Measurements from ENCODE around the gene CRIP2. TPM values are rescaled to one million over a fixed set of nuclear protein-coding genes. Genes with fewer than 3 reads are reported as not detected.

CRIP2 gene
- polyA plus RNA-seq, 1 donor from 2014 or later: 214 TPM

GRCh38 chr14:105455766-105456660 lies 18.6 kb upstream of the CRIP2 start:
- TF ChIP-seq TAF1 (IDR thresholded peaks at IDR 0.05; ENCODE audit: low read depth): no peak
- TF ChIP-seq POLR2AphosphoS5 (IDR thresholded peaks at IDR 0.05): no peak
- no peak for TF ChIP-seq CTCF (IDR thresholded peaks at IDR 0.05; ENCODE audit: poor library complexity, severe bottlenecking)
- TF ChIP-seq EP300 (conservative IDR thresholded peaks at IDR 0.05; ENCODE audit: poor library complexity, severe bottlenecking): no peak
- TF ChIP-seq REST (IDR thresholded peaks at IDR 0.05; ENCODE audit: borderline replicate concordance): no peak
- TF ChIP-seq SMC3 (conservative IDR thresholded peaks at IDR 0.05; ENCODE audit: poor library complexity): no peak
- no peak for TF ChIP-seq EZH2 (IDR thresholded peaks at IDR 0.05; ENCODE audit: borderline replicate concordance, insufficient read depth, low read length, poor library complexity, severe bottlenecking)
- TF ChIP-seq RAD21 (conservative IDR thresholded peaks at IDR 0.05): no peak
- TF ChIP-seq MXI1 (conservative IDR thresholded peaks at IDR 0.05; ENCODE audit: poor library complexity, severe bottlenecking): no peak
- H3K36me3 ChIP-seq (ENCODE audit: insufficient read depth, low read length): no peaks in the 10 kb centered on the region

GRCh38 chr14:105456736-105457617 lies 17.6 kb upstream of the CRIP2 start:
- no peaks in the 10 kb centered on the region for H3K27me3 ChIP-seq (ENCODE audit: insufficient read depth, low read depth, low read length)
- H3K9ac ChIP-seq (ENCODE audit: low read length): no peak overlapping the region
- H3K4me3 ChIP-seq (ENCODE audit: low read length): no peak overlapping the region
- no peak overlapping the region for H3K4me2 ChIP-seq (ENCODE audit: low read length)
- H3K9me2 ChIP-seq (ENCODE audit: insufficient read depth, low read length): no peaks in the 10 kb centered on the region
- H3K79me2 ChIP-seq (replicated peaks; ENCODE audit: insufficient read depth, low read length): no peaks in the 10 kb centered on the region
- no peak overlapping the region for H3K27ac ChIP-seq (ENCODE audit: low read length)
- no peaks in the 10 kb centered on the region for H3K9me3 ChIP-seq (ENCODE audit: low read length)
- TF ChIP-seq POLR2AphosphoS5 (IDR thresholded peaks at IDR 0.05) (no peak), TAF1 (IDR thresholded peaks at IDR 0.05; ENCODE audit: low read depth) (no peak), RAD21 (conservative IDR thresholded peaks at IDR 0.05) (no peak), MXI1 (conservative IDR thresholded peaks at IDR 0.05; ENCODE audit: poor library complexity, severe bottlenecking) (no peak), REST (IDR thresholded peaks at IDR 0.05; ENCODE audit: borderline replicate concordance) (no peak), EP300 (conservative IDR thresholded peaks at IDR 0.05; ENCODE audit: poor library complexity, severe bottlenecking) (no peak), EZH2 (IDR thresholded peaks at IDR 0.05; ENCODE audit: borderline replicate concordance, insufficient read depth, low read length, poor library complexity, severe bottlenecking) (no peak), CTCF (IDR thresholded peaks at IDR 0.05; ENCODE audit: poor library complexity, severe bottlenecking) (no peak), SMC3 (conservative IDR thresholded peaks at IDR 0.05; ENCODE audit: poor library complexity) (no peak)
- no peaks in the 10 kb centered on the region for H3K36me3 ChIP-seq (ENCODE audit: insufficient read depth, low read length)
- no peaks in the 10 kb centered on the region for H3F3A ChIP-seq (ENCODE audit: insufficient read depth, low read length, poor library complexity, severe bottlenecking)
- no peak overlapping the region for H2AFZ ChIP-seq (ENCODE audit: low read depth, low read length)
- H4K20me1 ChIP-seq (ENCODE audit: insufficient read depth): no peaks in the 10 kb centered on the region

More at GRCh38 chr14:105455766-105456660, 18.6 kb upstream of the CRIP2 start:
- Histone ChIP-seq H3K4me3 (ENCODE audit: low read length) (no peak overlapping the region), H3K79me2 (replicated peaks; ENCODE audit: insufficient read depth, low read length) (no peaks in the 10 kb centered on the region), H3K9me3 (ENCODE audit: low read length) (no peaks in the 10 kb centered on the region), H3F3A (ENCODE audit: insufficient read depth, low read length, poor library complexity, severe bottlenecking) (no peaks in the 10 kb centered on the region), H3K4me2 (ENCODE audit: low read length) (no peak overlapping the region), H3K9ac (ENCODE audit: low read length) (no peak overlapping the region), H4K20me1 (ENCODE audit: insufficient read depth) (no peaks in the 10 kb centered on the region), H3K9me2 (ENCODE audit: insufficient read depth, low read length) (no peaks in the 10 kb centered on the region), H2AFZ (ENCODE audit: low read depth, low read length) (no peak overlapping the region), H3K27ac (ENCODE audit: low read length) (no peak overlapping the region), H3K27me3 (ENCODE audit: insufficient read depth, low read depth, low read length) (no peaks in the 10 kb centered on the region)

Data from neural cell (in vitro differentiated cells).